Breast epithelium (tissue), 3 donors: ENCODE data around the gene TRIM9.

Source experiments
- POLR2A ChIP-seq: fragments of 450-650 bp; IDR thresholded peaks from one replicate; pipeline ENCODE4 v1.6.1; 2016; ENCODE audit warnings: antibody characterized with exemption, mild to moderate bottlenecking, moderate library complexity
- TF ChIP-seq, protein P1 (sequence below), 3 donors: fragments of 450-650 bp; IDR thresholded peaks; one replicate each; pipeline ENCODE4 v1.5.1; 2016 to 2017; ENCODE audit warnings: antibody characterized with exemption in 3 of 3, mild to moderate bottlenecking in 3 of 3, moderate library complexity in 3 of 3

DNA sequence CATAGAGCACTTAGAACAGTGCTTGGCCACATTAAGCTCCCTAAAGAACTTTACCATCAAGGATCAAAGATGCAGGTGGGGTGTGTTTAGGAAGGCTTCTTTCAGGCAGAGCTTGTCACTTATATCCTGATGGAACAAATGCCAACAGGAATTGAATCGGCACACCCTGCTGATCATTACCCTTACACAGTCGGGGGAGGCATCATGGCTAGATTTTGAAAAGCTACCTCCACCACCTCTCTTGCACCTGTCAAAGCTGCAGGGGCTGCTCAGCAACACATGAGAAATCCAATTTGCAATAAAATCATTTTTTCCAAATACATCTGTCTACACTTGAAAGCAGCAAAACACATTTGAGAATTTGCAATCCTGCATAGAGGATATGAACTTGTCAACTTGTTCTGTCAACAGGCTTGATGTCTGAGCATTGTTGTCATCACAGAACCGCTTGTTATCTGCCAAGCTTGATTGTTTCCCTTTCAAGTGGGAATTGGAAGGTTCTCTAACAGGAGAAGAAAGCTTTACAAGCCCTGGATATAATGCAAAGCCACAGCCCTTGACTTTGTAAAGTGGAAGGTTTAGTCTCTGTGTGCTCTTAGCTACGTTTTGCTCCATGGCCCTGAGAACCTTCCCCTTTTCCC is 24.6 kb upstream of the TRIM9 start:
- TF ChIP-seq, protein P1, sequence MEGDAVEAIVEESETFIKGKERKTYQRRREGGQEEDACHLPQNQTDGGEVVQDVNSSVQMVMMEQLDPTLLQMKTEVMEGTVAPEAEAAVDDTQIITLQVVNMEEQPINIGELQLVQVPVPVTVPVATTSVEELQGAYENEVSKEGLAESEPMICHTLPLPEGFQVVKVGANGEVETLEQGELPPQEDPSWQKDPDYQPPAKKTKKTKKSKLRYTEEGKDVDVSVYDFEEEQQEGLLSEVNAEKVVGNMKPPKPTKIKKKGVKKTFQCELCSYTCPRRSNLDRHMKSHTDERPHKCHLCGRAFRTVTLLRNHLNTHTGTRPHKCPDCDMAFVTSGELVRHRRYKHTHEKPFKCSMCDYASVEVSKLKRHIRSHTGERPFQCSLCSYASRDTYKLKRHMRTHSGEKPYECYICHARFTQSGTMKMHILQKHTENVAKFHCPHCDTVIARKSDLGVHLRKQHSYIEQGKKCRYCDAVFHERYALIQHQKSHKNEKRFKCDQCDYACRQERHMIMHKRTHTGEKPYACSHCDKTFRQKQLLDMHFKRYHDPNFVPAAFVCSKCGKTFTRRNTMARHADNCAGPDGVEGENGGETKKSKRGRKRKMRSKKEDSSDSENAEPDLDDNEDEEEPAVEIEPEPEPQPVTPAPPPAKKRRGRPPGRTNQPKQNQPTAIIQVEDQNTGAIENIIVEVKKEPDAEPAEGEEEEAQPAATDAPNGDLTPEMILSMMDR (IDR thresholded peaks at IDR 0.05), result no peak
- no peak for TF ChIP-seq POLR2A
